ENCODE measurements around the gene MSI1. TPM values are rescaled to one million over a fixed set of nuclear protein-coding genes. Genes with fewer than 3 reads are reported as not detected.

MSI1 gene
- total RNA-seq, 1 donor from 2014 or later: 71.7 TPM

GRCh38 chr12:120350576-120351350 lies 18.2 kb downstream of the MSI1 start:
- TF ChIP-seq, protein P1, sequence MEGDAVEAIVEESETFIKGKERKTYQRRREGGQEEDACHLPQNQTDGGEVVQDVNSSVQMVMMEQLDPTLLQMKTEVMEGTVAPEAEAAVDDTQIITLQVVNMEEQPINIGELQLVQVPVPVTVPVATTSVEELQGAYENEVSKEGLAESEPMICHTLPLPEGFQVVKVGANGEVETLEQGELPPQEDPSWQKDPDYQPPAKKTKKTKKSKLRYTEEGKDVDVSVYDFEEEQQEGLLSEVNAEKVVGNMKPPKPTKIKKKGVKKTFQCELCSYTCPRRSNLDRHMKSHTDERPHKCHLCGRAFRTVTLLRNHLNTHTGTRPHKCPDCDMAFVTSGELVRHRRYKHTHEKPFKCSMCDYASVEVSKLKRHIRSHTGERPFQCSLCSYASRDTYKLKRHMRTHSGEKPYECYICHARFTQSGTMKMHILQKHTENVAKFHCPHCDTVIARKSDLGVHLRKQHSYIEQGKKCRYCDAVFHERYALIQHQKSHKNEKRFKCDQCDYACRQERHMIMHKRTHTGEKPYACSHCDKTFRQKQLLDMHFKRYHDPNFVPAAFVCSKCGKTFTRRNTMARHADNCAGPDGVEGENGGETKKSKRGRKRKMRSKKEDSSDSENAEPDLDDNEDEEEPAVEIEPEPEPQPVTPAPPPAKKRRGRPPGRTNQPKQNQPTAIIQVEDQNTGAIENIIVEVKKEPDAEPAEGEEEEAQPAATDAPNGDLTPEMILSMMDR (conservative IDR thresholded peaks at IDR 0.05): no peak
- Mint-ChIP-seq H3K9me3 (no peaks in the 10 kb centered on the region), H3K4me1 (ENCODE audit: unreplicated experiment) (no peaks in the 10 kb centered on the region), H3K36me3 (peaks cover 4% of the 10 kb centered on the region), H3K4me3 (no peak overlapping the region), H3K27me3 (no peaks in the 10 kb centered on the region), H3K27ac (no peak overlapping the region)
- no peak for DNase-seq (ENCODE audit: extremely low spot score, unreplicated experiment)

DNA sequence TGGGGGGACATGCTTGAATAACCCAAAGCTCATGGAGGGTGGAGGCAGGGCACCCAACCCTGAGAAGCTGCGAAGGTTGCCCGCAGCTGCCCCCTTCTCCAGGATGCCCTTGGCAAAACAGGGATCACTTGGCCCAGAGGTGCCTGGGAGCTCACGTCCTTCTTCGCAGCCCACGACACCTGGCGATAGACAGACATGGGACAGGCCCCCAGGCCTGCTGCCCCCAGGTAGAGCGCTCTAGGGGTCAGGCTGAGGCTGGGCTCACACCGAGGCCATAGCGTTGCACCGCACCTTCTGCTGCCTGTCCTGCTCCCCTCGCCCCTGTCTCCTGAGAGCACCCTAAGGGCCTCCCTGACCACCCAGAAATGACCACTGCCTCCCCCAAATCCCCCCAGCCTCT lies 21.2 kb downstream of the MSI1 start:
- Mint-ChIP-seq H3K9me3 (no peaks in the 10 kb centered on the region), H3K27ac (no peak overlapping the region), H3K4me3 (no peak overlapping the region), H3K27me3 (no peaks in the 10 kb centered on the region), H3K36me3 (no peaks in the 10 kb centered on the region), H3K4me1 (ENCODE audit: unreplicated experiment) (no peaks in the 10 kb centered on the region)
- TF ChIP-seq, protein P1 (conservative IDR thresholded peaks at IDR 0.05): no peak
- no peak for DNase-seq (ENCODE audit: extremely low spot score, unreplicated experiment)

DNA sequence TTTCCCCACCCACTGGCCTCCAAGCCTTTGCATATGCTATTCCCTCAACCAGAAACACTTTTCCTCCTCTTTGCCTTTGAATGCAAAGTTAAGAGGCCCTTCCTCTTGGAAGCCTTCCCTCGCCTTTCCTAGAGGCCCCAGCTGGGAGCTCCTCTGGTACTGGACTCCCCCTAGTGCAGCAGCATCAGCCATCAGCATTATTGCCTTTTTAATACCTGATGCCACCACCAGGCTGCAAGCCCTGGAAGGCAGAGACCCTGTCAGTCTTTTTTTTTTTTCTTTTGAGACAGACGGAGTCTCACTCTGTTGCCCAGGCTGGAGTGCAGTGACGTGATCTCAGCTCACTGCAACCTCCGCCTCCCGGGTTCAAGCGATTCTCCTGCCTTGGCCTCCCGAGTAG lies 22.3 kb downstream of the MSI1 start:
- Mint-ChIP-seq H3K27me3 (no peaks in the 10 kb centered on the region), H3K27ac (no peak overlapping the region), H3K4me3 (no peak overlapping the region), H3K4me1 (ENCODE audit: unreplicated experiment) (no peaks in the 10 kb centered on the region), H3K36me3 (no peaks in the 10 kb centered on the region), H3K9me3 (no peaks in the 10 kb centered on the region)
- TF ChIP-seq, protein P1 (conservative IDR thresholded peaks at IDR 0.05): peak; percentile 54
- DNase-seq (ENCODE audit: extremely low spot score, unreplicated experiment): no peak

- Mint-ChIP-seq H3K4me3 (no peak overlapping the region), H3K27me3 (no peaks in the 10 kb centered on the region), H3K9me3 (no peaks in the 10 kb centered on the region), H3K4me1 (ENCODE audit: unreplicated experiment) (no peaks in the 10 kb centered on the region), H3K27ac (no peak overlapping the region), H3K36me3 (no peaks in the 10 kb centered on the region)
- no peak for DNase-seq (ENCODE audit: extremely low spot score, unreplicated experiment)
- TF ChIP-seq, protein P1 (conservative IDR thresholded peaks at IDR 0.05): no peak
Observed at GRCh38 chr12:120346031-120346430, 22.9 kb downstream of the MSI1 start.

DNA sequence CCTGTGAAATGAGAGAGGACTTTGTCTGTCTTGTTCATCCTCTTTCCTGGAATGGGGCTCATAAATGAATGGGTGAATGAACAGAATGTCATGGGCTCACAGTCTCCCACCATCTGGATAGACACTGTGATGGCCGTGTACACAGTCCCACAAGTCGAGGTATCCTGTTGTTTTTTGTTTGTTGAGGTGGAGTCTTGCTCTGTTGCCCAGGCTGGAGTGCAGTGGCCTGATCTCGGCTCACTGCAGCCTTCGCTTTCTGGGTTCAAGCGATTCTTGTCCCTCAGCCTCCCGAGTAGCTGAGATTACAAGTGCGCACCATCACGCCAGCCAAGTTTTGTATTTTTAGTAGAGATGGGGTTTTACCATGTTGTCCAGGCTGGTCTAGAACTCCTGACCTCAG lies 25.3 kb downstream of the MSI1 start:
- Mint-ChIP-seq H3K4me3 (no peak overlapping the region), H3K4me1 (ENCODE audit: unreplicated experiment) (no peaks in the 10 kb centered on the region), H3K27ac (peak overlapping the region; percentile 11), H3K27me3 (no peaks in the 10 kb centered on the region), H3K9me3 (no peaks in the 10 kb centered on the region), H3K36me3 (peaks cover 3% of the 10 kb centered on the region)
- TF ChIP-seq, protein P1 (conservative IDR thresholded peaks at IDR 0.05): no peak
- no peak for DNase-seq (ENCODE audit: extremely low spot score, unreplicated experiment)

All from type B pancreatic cell (in vitro differentiated cells).